NOMO-1 treated with DMSO at 0.1 percent for 48 hours (cell line): ENCODE results near the gene MGLL.
A peak's percentile ranks its signal among the peaks of the same experiment; 100 is the strongest.

Source experiments
- DNase-seq: peaks from one replicate; lab custom pipeline; 2025; ENCODE audit not compliant: unreplicated experiment; lab: John Stamatoyannopoulos, UW

Gene MGLL

DNA sequence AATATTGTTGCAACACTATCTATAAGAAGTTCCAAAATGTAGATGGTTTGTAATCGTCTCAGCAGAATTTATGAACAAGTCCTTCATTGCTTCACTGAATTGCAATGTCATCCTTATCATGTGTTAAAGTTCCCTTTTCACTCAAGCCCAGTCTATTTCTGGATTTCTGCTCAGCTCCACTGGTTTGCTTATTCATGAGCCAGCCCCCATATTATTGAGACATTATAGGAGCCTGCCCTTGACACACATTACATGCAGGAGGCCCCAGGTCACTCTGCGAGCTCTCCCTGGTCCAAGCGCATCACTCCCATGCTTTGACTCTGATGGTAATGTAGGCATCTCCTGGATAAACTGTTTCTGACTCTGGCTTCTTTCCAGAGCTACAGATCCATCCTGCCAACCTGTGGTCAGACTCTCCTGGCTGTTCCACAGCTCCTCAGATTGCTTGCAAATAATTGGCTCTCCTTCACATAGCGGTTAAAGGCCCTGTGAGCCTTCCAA lies 92.7 kb downstream of the MGLL start:
- DNase-seq: peak; percentile 100

DNA sequence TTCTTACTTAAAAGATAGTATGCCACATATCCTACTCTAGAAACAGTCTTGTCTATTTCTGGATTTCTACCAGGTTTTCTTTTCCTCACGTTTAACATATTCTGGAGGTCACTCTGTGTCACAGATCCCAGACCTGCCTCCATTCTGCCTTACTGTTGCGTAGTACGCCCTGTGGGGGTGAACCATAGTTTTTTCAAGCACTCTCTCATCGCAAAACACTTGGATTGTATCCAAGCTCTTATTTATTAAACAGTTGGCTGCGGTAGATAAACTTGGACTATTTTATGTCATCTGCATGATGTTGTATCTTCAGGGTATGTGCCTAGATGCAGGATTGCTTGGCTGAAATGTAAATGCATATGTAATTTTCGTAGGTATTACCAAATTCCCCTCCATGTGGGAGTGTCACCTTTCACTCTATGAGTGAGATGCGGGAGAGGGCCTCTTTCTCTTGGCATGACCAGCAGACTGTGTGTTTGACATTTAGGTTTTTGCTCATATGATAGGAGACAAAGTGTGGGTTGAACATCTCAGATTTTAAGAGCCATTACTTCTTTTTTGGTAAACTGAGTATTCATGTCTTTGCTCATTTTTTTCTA lies 93.8 kb downstream of the MGLL start:
- no peak for DNase-seq

DNA sequence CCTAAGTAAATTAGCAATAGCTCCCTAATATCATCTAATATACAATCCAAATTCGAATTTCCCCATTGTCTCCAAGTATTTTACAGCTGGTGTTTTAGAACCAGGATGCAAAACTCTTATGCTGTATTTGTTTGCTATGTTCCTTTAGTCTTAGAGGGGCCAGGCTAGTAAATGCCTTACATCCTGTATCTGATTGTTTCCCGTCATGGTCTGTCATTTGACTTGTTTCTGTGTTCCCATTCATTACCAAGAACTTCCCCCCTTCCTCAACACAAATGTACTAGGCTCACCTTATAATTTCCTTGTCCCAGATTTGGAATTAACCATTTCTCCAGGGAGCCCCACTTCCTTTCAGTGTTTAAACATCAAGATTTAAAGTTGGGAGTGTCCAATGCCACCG lies 95.4 kb downstream of the MGLL start:
- no peak for DNase-seq

DNA sequence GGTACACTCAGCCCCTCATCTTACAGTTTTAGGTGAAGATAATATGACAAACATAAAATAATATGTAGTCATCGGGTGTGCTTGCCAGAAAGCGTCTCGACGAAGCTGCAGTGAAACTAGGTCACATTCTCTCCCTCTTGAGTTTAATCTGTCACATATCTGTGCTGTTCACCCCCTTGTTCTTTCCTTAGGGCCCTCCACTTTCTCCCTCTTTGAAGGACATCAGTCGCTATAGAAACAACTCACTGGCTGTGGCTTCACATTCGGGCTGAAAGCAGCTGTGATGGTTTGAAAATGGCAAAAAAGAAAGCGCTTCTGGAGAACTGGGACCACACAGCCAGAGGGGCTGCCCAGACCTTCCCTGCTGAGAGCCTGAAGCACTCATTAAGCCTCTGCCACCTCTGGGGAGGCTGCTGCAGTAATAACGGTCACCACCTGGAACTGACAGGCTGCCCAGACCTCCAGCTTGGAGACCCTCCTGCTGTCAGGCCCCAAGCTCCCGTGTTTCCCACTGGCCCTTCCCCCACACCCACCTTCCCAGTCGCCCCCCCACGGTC lies 99.2 kb downstream of the MGLL start:
- DNase-seq: no peak

DNA sequence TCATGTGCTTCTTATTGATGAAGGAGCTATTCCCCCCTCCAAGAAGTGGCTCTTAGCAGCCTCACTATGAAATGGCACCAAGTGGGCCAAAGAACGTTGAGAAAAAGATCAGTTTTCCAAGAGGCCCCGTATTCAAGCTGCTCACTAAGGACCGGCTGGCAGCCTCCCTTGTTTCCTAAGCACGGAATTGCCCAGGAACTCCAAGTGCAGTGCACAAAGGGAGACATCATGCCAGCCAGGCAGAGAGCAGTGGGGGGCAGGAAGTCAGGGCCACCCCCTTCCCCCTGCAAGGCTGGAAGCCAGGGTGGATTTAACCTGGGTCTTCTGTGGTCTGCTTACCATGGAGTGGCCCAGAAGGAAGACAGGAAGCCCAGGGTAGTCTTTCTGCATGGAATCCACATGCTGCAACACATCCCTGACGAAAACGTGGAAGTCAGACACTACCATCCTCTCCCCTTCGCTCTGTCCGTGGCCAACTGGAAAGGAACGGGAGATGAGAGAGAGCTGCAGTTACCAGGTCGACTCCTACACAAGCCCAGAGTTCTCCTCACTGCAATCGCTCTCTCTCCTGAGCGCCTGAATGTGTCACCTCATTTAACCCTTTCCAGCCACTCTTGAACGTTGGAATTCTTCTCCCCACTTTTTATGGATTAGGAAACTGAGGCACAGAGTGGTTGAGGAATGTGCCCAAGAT lies 100.1 kb downstream of the MGLL start:
- no peak for DNase-seq

DNA sequence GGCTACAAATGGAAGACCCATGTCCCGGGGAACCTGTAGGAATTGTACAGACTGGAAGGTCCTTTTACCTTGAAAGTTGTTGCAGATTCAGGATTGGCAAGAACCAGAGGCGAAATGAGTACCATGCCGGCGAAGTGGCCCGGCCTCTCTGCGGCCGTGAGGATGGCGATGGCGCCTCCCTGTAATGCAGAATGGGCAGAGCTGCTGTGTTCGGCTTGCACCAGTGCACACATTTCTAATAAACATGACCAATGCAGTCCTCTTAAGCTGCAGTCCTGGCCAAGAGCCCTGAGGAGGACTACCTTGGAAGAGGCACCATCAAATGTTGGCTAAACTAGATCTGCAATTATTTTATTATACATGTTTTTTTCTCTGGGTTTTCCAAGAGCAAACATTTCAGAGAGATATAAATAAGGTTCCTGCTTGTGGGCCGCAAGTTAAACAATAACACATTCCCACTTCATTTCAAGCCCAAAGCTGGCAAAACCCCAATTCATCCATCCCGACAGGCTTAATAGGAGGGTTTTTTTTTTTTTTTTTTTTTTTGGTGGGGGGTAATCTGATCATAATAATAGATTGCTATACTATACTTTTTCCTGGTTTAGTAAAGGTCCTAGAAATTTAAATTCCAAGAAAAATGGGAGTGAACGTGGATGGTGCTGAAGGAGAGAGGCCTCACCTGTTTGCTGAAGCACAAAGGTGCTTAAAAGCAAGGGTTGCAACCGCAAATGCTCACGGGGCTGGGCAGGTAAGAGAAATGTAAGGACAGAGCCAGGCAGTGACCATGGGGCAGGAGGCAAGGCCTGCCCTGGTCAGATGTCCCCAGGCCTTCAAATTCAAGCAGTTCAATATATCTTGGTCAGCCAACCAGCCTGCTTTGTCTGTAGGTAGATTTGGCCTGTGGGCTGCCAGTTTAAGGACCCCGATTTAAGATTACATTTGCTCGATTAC lies 101.1 kb downstream of the MGLL start:
- no peak for DNase-seq

DNA sequence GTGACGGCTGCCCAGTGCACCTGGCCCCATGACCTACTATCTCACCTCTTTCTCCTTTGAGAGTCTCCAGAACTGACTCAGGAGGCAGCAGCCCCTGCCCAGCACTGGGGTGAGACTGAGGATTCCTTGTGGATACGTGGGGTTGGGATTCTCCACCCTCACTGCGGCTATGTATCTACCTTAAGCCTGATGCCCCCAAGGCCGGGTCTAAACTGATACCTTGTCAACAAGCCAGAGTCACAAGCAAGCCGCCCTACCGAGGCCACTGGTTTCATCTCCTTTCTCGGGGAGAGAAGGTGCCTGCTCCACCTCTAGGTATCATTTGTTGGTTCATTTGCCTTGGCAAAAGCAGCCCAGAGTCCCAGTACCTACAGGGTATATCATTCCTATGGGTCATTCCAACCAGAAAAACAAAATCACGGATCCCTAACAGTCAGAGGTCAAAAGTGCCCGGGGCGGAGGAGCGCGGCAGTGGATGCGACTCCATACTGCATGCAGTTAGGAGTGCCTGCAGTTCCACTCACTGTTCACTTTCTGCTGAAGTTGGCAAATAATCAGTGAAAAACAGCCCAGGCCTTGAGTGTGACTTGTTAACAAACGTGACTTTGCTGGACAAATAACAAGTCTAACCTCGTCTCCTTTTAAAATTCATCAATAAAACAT lies 102.0 kb downstream of the MGLL start:
- DNase-seq: no peak

DNA sequence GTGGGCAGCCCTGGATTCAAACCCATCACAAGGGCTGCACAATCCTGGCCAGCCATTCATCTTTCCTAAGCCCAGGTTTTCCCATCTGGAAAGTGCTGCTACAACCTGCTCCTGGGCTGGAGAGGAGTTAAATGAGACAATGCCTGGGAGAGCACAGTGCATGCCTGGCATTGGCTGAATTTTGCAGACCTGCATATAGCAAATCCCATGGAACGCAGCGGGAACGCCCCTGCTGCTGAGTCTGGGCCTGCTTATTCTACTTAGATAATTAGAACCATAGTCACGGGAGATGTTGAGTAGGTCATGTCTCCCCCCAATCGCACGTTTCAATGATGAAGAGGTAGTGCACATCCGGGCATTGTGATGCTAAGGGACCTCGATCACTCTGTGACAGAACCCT lies 102.9 kb downstream of the MGLL start:
- no peak for DNase-seq

DNA sequence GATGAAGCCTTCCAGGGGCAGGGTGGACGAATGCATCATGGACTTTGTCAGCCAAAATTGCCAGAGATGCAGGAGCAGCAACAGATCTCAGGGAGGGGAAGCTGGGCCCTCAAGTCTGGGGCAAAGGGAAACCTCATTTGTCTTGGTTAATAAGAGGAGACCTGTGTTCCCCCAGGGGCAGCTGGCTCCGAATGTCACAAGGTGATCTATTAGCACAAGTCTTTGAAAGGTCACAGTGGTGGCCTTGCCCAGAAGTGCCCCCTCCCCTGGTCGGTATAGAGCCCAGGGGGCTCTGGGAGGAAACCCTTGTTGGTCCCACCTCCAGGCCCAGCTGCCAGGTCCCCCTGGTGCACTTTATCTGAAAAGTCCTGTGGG lies 103.4 kb downstream of the MGLL start:
- no peak for DNase-seq

DNA sequence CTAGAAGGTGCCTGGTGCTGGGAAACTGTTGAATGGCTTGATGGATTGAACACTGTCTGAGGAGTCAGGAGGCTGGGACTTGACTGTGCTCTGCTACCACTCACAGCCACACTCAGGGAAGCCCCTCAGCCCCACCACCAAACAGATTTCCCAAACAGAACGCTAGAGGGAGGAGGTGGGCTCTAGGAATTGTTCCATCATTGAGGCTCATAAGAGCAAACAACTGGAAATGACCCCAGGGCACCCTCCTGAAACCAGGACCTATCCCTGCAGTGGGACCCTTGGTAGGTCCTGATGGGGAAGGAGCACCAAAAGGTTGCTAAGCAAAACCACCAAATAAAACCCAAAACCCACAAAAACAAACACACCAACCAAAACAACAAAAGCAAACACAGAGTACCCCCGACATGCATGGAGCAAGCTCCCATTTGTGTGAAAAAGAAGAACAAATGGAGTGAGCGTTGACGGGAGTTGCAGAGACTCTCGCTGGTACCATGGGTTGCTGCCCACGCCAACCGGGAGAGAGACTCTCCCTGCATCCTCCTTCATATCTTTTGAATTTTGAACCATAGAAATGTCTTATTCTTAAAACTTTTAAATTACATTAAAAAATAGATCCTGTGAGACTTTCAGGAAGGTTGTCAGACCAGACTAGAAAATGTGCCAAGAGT lies 103.9 kb downstream of the MGLL start:
- DNase-seq: no peak

DNA sequence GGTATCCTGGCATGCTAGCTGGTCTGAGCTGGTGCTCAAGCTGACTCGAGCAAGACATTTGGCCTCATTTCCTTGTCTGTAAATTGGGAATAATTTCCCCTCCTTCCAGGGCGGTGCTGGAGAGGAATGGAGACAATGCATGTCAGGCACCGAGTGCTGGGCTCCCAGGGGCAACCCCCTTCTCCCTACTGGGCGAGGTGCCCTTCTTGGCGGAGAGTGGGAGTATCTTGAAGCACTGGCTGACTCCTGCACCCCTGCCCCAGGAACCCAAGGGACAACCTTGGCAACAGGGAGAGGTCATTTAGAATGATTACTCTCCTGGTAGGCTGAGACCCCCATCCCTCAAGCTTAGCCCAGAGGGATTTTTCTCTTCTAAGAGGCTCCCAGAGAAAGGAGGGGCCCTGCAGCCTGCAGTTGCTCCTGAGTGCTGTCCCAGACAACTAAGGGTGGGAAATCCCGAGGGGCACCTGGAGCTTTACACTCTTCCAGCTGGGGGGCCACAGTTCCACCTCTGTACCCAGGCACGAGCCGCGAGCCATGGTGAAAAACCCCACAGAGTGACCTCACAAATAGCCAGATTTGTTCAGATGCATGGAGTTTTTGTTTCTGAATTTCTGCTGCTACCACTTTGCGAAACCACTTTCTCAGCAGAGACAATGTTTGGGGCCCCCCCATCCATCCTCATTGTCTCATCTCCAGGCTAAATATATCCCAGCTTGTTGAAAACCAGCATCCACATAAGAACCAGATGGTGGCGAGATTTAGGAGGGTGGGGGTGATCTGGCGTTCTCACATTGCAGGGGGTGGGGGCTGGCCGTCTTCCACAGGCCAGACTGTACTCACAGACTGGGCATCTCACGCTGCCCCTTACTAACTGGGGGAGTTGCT lies 104.7 kb downstream of the MGLL start:
- DNase-seq: no peak

DNA sequence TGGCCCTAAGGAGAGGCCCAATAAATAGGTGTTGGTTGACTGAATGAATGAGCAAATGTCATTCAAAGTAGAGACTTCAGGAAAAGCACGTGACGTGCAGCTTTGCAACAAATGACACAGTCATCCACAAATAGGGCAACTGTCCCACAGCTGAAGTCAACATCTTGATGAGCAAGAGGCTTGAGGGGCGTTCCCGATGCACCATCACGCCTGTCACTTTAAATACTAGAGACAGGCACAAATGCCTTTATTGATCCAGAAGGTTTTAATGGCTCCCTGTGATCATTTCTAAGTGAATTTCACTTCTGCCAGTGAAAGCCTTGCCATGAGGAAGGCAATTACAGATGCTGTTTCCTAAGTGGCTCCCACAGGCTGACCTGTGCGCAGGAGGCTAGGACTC lies 105.9 kb downstream of the MGLL start:
- no peak for DNase-seq

DNA sequence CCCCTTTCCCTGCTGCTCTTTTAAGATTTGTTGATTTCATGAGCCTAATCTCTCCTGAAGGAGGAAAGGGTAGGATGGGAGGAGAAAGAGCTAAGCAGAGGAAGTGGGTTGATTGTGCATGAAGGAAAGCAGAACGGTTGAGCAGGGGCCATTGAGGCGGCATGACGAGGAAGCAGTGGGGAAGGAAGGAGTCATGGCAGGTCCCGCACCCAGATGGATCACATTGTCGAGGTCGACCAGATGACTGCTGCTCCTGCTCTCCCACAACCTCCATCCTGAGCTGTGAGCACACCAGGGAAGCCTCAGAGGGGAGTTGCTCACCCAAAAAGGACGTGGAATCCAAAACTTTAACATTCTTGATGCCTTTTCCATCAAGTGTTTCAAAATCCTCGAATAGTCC lies 106.8 kb downstream of the MGLL start:
- no peak for DNase-seq

DNA sequence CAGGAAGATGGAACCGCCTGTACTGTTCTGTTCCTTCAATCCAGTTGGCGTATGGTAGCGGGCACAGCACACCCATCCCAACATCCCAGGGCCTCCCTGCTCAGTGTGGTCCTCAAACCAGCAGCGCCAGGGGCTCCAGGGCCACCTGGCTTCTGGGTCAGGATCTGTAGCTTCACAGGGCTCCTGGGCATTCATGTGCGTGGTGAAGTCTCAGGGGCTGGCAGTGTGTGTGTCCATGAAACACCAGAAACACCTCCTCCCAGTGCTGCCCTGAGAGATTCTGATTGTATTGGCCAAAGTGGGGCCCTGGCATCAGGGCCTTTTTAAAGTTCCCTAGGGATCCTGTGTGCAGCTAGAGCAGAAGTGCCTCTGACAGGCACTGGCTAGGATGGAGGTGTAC lies 107.4 kb downstream of the MGLL start:
- no peak for DNase-seq

DNA sequence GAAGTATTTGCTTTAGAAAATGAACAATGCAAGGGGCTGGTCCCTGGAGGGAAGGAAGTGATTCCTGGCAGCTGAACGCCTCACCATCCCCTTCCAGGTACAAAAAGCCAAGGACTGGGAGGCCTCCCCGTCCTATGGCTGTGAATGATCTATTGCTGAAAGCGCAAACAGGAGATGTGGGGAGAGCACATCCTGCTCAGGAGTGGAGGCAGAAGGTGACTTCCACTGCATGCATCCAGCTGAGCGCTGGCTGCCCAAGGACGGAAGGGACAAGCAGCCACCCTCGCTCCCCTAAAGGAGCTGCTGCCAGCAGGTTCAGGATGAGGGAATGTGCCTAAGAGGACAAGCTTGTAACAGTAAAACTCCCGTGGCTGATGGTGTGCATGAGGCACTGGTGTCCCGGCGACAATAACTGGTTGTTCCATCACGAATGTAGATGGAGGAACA lies 108.2 kb downstream of the MGLL start:
- no peak for DNase-seq

DNA sequence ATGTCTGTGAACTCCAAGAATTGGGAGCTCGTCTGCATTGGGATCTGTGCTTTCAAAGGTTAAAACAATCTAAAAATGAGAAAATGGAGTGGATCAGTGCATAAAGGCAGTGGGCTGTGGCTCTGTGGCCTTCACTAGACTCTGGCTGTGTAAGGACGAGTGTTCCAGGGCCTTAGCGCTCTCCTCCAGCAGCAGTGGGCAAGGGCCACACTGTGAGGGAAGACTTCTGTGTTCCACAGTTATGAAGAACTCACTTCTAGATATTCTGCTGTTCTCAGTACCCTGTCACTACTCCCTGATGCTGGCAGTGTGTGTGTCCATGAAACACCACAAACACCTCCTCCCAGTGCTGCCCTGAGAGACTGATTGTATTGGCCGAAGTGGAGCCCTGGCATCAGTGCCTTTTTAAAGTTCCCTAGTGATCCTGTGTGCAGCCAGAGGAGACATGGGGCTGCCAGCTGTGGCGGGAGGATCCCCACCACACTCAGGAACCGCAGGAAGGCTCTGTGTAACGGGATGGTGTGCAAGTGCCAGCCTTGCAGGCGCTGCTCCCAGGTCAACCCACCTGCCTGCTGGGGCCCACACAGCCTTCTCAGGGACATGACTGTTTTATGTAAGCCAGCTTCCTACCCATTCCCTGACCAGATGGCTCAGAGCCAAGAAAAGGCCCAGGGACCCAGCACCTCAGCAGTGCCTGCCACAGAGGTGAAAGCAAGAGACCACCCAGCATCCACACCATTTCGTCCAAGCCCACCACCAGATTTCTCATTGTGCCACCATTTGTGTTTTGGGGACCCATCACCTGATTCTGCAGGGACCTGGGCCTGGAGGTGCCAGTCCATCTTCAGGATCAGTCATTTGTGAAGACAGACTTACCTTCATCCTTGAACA lies 109.2 kb downstream of the MGLL start:
- no peak for DNase-seq

DNA sequence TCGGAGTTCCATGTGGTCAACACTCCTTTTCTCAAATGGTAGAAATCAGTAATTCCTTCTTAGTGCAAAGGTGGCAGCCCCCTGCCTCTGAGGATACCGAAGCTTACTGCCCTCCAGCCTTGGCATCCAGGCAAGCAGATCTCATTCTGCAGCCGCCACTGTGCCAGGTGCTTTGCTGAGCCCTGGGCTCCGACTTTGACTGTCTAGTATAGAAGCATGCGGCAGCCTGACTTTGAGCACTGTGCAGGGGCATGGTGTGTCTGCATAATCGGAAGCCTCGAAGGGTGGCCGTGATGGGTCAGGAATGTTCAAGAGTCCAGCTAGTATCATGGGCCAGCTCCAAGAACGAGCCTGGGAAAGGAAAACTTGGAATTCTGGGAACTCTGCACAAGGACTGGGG lies 109.9 kb downstream of the MGLL start:
- DNase-seq: no peak

DNA sequence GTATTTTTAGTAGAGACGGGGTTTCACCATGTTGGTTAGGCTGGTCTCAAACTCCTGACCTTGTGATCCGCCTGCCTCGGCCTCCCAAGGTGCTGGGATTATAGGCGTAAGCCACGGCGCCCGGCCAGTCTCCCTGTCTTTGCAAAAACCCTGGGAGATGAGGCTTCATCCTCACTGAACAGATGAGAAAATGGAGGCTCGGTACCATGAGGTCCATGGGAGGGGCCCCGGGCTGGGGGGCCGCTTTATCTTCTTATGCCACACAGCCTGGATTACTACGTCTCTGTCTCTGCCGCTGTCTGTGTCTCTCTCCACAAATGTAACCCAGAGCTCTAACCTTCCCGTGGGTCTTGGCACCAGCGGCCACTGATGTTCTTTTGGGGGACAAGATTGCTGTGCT lies 110.4 kb downstream of the MGLL start:
- DNase-seq: no peak
